ENCODE measurements around the gene CLBA1.

DNA sequence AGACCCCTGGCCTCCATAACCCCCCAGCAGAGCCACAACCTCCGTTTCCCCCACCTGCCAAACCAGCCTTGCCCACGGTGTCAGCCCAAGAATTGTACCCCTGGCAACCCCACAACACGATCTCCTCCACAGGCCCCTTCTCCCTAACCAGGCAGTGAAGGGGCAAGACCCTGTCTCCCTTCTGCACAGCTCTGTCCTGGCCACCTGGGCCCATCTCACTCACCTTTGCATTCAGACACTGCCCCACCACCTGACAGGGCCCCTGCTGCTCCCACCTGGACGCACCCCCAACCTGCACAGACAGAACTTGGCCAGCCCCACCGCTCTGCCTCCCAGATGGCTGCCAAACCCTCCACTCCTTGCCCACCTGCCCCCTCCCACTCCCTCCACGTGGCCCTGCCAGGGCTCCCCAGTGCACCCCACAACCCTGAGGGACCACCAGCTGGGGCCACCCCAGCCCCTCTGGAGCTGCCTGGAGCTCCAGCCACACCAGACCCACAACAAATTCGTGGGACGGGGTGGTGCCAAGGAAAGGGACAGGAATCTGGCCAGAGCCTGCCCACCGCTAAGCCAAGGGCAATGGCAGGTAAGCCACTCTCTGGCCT is 19.2 kb upstream of the CLBA1 start:
- TF ChIP-seq EZH2phosphoT487 (IDR thresholded peaks at IDR 0.05; ENCODE audit: low read length), result no peak
- TF ChIP-seq, protein P1, sequence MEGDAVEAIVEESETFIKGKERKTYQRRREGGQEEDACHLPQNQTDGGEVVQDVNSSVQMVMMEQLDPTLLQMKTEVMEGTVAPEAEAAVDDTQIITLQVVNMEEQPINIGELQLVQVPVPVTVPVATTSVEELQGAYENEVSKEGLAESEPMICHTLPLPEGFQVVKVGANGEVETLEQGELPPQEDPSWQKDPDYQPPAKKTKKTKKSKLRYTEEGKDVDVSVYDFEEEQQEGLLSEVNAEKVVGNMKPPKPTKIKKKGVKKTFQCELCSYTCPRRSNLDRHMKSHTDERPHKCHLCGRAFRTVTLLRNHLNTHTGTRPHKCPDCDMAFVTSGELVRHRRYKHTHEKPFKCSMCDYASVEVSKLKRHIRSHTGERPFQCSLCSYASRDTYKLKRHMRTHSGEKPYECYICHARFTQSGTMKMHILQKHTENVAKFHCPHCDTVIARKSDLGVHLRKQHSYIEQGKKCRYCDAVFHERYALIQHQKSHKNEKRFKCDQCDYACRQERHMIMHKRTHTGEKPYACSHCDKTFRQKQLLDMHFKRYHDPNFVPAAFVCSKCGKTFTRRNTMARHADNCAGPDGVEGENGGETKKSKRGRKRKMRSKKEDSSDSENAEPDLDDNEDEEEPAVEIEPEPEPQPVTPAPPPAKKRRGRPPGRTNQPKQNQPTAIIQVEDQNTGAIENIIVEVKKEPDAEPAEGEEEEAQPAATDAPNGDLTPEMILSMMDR (IDR thresholded peaks at IDR 0.05; ENCODE audit: low read length), result no peak

All from MM.1S (cell line).